ENCODE results near the gene SPTB. TPM values are rescaled to one million over a fixed set of nuclear protein-coding genes. Genes with fewer than 3 reads are reported as not detected.
A peak's percentile ranks its signal among the peaks of the same experiment; 100 is the strongest.

Gene SPTB
- total RNA-seq, 8 experiments from 2014 or later, result 0.25 to 9.4 (median 0.84) TPM

GRCh38 chr14:64772397-64772950 is 107.2 kb downstream of the SPTB start:
- Histone ChIP-seq H3K4me3 (no peak overlapping the region), H3K27ac (no peak overlapping the region), H3K4me1 (replicated peaks in 1 of 2) (no peaks in the 10 kb centered on the region)
- no peak for ATAC-seq (replicated peaks in 6 of 8)
- in situ Hi-C loops (cut with MboI; ENCODE audit: low pct_unique_long_range_greater_than_20kb in 2 of 9, low sequenced_read_pairs in 9 of 9, unreplicated experiment in 9 of 9), result loop anchor here in 2 of 9 experiments (25.0 kb wide), 1 partner anchor 110 kb away; no protein-coding TSS in a partner anchor
- 80 to 96% (median 91%) methylated on average over 1 to 7 of the region's 36 CpGs; no CpG with 5 or more reads in 7 of the 10 experiments for WGBS, 10 experiments

GRCh38 chr14:64771161-64771560 is 108.5 kb downstream of the SPTB start:
- no peaks in the 10 kb centered on the region for H3K4me1 ChIP-seq (replicated peaks in 1 of 2)
- no peak for ATAC-seq (replicated peaks in 6 of 8)
- no peak overlapping the region for H3K27ac ChIP-seq
- 57 to 100% (median 63%) methylated on average over 1 to 2 of the region's 2 CpGs; no CpG with 5 or more reads in 6 of the 10 experiments for WGBS, 10 experiments
- no peak overlapping the region for H3K4me3 ChIP-seq
- in situ Hi-C loops (cut with MboI; ENCODE audit: low pct_unique_long_range_greater_than_20kb in 2 of 9, low sequenced_read_pairs in 9 of 9, unreplicated experiment in 9 of 9), result loop anchor here in 2 of 9 experiments (25.0 kb wide), 1 partner anchor 109 kb away; no protein-coding TSS in a partner anchor

- no peak for ATAC-seq (replicated peaks in 6 of 8)
- Histone ChIP-seq H3K27ac (no peak overlapping the region), H3K4me3 (no peak overlapping the region), H3K4me1 (replicated peaks in 1 of 2) (no peaks in the 10 kb centered on the region)
- in situ Hi-C loops (cut with MboI; ENCODE audit: low pct_unique_long_range_greater_than_20kb in 2 of 9, low sequenced_read_pairs in 9 of 9, unreplicated experiment in 9 of 9), result loop anchor here in 2 of 9 experiments (25.0 kb wide), 1 partner anchor 108 kb away; no protein-coding TSS in a partner anchor
- 56 to 100% (median 96%) methylated on average over 1 to 11 of the region's 18 CpGs; no CpG with 5 or more reads in 4 of the 10 experiments for WGBS, 10 experiments
Measured at GRCh38 chr14:64770751-64771150, 109.0 kb downstream of the SPTB start.

- WGBS, 10 experiments, result 65 to 100% (median 75%) methylated on average over 1 to 4 of the region's 17 CpGs; no CpG with 5 or more reads in 7 of the 10 experiments
- Histone ChIP-seq H3K27ac (no peak overlapping the region), H3K4me1 (replicated peaks in 1 of 2) (peaks cover 3 to 4% of the 10 kb centered on the region in 2 donors), H3K4me3 (no peak overlapping the region)
- no peak for ATAC-seq (replicated peaks in 6 of 8)
- in situ Hi-C loops (cut with MboI; ENCODE audit: low pct_unique_long_range_greater_than_20kb in 2 of 9, low sequenced_read_pairs in 9 of 9, unreplicated experiment in 9 of 9), result loop anchor here in 3 of 9 experiments (10.0 to 25.0 kb wide), 2 partner anchors 95 to 107 kb away; no protein-coding TSS in a partner anchor
Measured at GRCh38 chr14:64769096-64770020, 110.3 kb downstream of the SPTB start.

GRCh38 chr14:64768401-64769095 is 111.2 kb downstream of the SPTB start:
- Histone ChIP-seq H3K4me1 (replicated peaks in 1 of 2) (peaks cover 11 to 12% of the 10 kb centered on the region in 2 donors), H3K4me3 (no peak overlapping the region), H3K27ac (no peak overlapping the region)
- 40 to 100% (median 75%) methylated on average over 1 to 3 of the region's 13 CpGs; no CpG with 5 or more reads in 5 of the 10 experiments for WGBS, 10 experiments
- ATAC-seq (replicated peaks in 6 of 8), result no peak
- in situ Hi-C loops (cut with MboI; ENCODE audit: low pct_unique_long_range_greater_than_20kb in 2 of 9, low sequenced_read_pairs in 9 of 9, unreplicated experiment in 9 of 9), result loop anchor here in 3 of 9 experiments (10.0 to 25.0 kb wide), 2 partner anchors 94 to 106 kb away; no protein-coding TSS in a partner anchor

GRCh38 chr14:64767215-64767964 is 112.3 kb downstream of the SPTB start:
- in situ Hi-C loops (cut with MboI; ENCODE audit: low pct_unique_long_range_greater_than_20kb in 2 of 9, low sequenced_read_pairs in 9 of 9, unreplicated experiment in 9 of 9), result loop anchor here in 3 of 9 experiments (10.0 to 25.0 kb wide), 2 partner anchors 93 to 105 kb away; no protein-coding TSS in a partner anchor
- 67 to 93% (median 80%) methylated on average over 1 to 7 of the region's 15 CpGs; no CpG with 5 or more reads in 3 of the 10 experiments for WGBS, 10 experiments
- no peak for ATAC-seq (replicated peaks in 6 of 8)
- H3K27ac ChIP-seq, result no peak overlapping the region
- H3K4me3 ChIP-seq, result no peak overlapping the region
- H3K4me1 ChIP-seq (replicated peaks in 1 of 2), result peaks cover 17 to 23% of the 10 kb centered on the region in 2 donors

GRCh38 chr14:64766430-64767151 is 113.1 kb downstream of the SPTB start:
- H3K4me1 ChIP-seq (replicated peaks in 1 of 2), result peaks cover 23 to 31% of the 10 kb centered on the region in 2 donors
- in situ Hi-C loops (cut with MboI; ENCODE audit: low pct_unique_long_range_greater_than_20kb in 2 of 9, low sequenced_read_pairs in 9 of 9, unreplicated experiment in 9 of 9), result loop anchor here in 3 of 9 experiments (10.0 to 25.0 kb wide), 2 partner anchors 92 to 104 kb away; no protein-coding TSS in a partner anchor
- WGBS, 10 experiments, result 50 to 85% (median 72%) methylated on average over 1 to 10 of the region's 25 CpGs; no CpG with 5 or more reads in 6 of the 10 experiments
- no peak overlapping the region for H3K4me3 ChIP-seq
- no peak for ATAC-seq (replicated peaks in 6 of 8)
- no peak overlapping the region for H3K27ac ChIP-seq

GRCh38 chr14:64765740-64766302 is 113.9 kb downstream of the SPTB start:
- Histone ChIP-seq H3K27ac (no peak overlapping the region), H3K4me3 (no peak overlapping the region), H3K4me1 (replicated peaks in 1 of 2) (peaks cover 23 to 36% of the 10 kb centered on the region in 2 donors)
- WGBS, 10 experiments, result 20 to 100% (median 100%) methylated on average over 1 to 2 of the region's 4 CpGs; no CpG with 5 or more reads in 3 of the 10 experiments
- in situ Hi-C loops (cut with MboI; ENCODE audit: low pct_unique_long_range_greater_than_20kb in 2 of 9, low sequenced_read_pairs in 9 of 9, unreplicated experiment in 9 of 9), result loop anchor here in 3 of 9 experiments (10.0 to 25.0 kb wide), 2 partner anchors 91 to 104 kb away; no protein-coding TSS in a partner anchor
- peak in 1 of 8 experiments; percentile 5 for ATAC-seq (replicated peaks in 6 of 8)

GRCh38 chr14:64764641-64765520 is 114.8 kb downstream of the SPTB start:
- peak overlapping the region in 1 of 2 donors; percentile 16 for H3K27ac ChIP-seq
- H3K4me3 ChIP-seq, result peak overlapping the region in 3 of 5 donors; percentile 9 to 12 (median 11)
- ATAC-seq (replicated peaks in 6 of 8), result peak; percentile 33 to 83 (median 79)
- peaks cover 23 to 36% of the 10 kb centered on the region in 2 donors for H3K4me1 ChIP-seq (replicated peaks in 1 of 2)
- in situ Hi-C loops (cut with MboI; ENCODE audit: low pct_unique_long_range_greater_than_20kb in 2 of 9, low sequenced_read_pairs in 9 of 9, unreplicated experiment in 9 of 9), result loop anchor here in 3 of 9 experiments (10.0 to 25.0 kb wide), 2 partner anchors 90 to 103 kb away; no protein-coding TSS in a partner anchor
- WGBS, 10 experiments, result 0 to 100% (median 54%) methylated on average over 1 to 5 of the region's 29 CpGs; no CpG with 5 or more reads in 4 of the 10 experiments
